ENCODE measurements around the gene UNC5C. TPM values are rescaled to one million over a fixed set of nuclear protein-coding genes. Genes with fewer than 3 reads are reported as not detected.

Gene UNC5C
- total RNA-seq, 1 donor from 2014 or later = 76.7 TPM

DNA sequence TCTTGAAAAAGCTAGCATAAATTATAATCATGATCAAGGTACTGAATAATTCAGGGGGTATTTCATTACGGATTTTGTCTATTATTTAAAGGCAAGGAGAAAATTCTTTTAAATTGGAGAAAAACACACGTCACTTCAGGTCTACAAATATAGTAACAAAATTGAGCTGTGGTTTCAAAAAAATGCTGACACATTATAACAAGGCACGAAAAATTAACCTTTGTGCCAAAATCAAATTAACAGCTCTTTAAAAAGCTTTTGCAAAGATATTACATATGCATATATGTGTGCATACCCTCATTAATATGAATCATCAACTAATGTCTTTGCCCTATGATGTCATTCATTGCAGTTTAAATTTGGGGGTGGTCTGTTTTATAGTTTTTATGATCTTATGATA, 44.3 kb downstream of the UNC5C start:
- H3K4me3 Mint-ChIP-seq = no peak overlapping the region
- H3K27ac Mint-ChIP-seq = no peak overlapping the region
- no peaks in the 10 kb centered on the region for H3K27me3 Mint-ChIP-seq (ENCODE audit: low read depth)
- no peak for DNase-seq (ENCODE audit: low spot score in 2 of 2, unreplicated experiment in 2 of 2)
- peaks cover 5% of the 10 kb centered on the region for H3K36me3 Mint-ChIP-seq
- TF ChIP-seq, protein P1, sequence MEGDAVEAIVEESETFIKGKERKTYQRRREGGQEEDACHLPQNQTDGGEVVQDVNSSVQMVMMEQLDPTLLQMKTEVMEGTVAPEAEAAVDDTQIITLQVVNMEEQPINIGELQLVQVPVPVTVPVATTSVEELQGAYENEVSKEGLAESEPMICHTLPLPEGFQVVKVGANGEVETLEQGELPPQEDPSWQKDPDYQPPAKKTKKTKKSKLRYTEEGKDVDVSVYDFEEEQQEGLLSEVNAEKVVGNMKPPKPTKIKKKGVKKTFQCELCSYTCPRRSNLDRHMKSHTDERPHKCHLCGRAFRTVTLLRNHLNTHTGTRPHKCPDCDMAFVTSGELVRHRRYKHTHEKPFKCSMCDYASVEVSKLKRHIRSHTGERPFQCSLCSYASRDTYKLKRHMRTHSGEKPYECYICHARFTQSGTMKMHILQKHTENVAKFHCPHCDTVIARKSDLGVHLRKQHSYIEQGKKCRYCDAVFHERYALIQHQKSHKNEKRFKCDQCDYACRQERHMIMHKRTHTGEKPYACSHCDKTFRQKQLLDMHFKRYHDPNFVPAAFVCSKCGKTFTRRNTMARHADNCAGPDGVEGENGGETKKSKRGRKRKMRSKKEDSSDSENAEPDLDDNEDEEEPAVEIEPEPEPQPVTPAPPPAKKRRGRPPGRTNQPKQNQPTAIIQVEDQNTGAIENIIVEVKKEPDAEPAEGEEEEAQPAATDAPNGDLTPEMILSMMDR (IDR thresholded peaks at IDR 0.05; ENCODE audit: unreplicated experiment) = no peak
- no peaks in the 10 kb centered on the region for H3K9me3 Mint-ChIP-seq
- peaks cover 40% of the 10 kb centered on the region for H3K4me1 Mint-ChIP-seq

DNA sequence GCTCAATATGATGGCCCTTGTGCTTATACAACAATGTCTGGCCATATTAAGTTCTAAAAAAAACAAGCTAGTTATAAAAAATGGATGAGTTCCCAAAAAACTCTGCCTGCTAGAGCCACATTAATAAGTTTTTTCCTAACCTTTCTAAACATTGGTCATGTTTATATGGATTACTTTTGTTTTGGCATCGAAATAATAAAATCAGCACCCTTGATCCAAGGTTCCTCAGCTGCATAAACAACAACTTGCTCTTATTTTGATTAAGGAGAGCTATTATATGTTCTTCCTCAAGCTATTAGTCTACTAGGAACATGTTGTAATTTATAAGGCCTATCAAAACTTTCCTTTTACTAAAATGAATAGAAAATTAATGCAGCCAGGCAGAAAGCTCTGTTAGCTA, 48.4 kb downstream of the UNC5C start:
- Mint-ChIP-seq H3K4me1 (peaks cover 21% of the 10 kb centered on the region), H3K9me3 (peaks cover 4% of the 10 kb centered on the region)

DNA sequence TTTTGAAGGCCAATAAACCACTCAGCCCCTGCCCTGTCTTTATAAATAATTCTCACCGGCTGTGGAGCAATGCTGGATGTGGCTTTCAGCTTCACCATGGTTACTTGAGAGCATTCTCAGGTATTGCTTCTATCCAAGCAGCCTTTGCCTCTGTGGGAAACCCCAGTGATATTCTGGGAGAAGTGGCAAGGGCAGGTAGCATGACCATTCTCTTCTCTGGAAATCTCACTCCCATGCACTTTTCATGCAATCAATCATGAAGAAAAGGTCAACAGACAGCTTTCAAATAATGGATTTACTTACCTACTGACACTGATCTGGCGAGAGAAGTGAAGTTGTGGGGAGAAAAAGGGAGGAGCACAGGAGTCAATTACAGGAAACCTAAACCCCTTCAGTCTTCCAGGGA, 49.5 kb downstream of the UNC5C start:
- peaks cover 12% of the 10 kb centered on the region for H3K36me3 Mint-ChIP-seq
- H3K27me3 Mint-ChIP-seq (ENCODE audit: low read depth) = no peaks in the 10 kb centered on the region
- H3K4me1 Mint-ChIP-seq = peaks cover 13% of the 10 kb centered on the region
- H3K9me3 Mint-ChIP-seq = peaks cover 4% of the 10 kb centered on the region
- H3K27ac Mint-ChIP-seq = no peak overlapping the region
- no peak for DNase-seq (ENCODE audit: low spot score in 2 of 2, unreplicated experiment in 2 of 2)
- TF ChIP-seq, protein P1 (IDR thresholded peaks at IDR 0.05; ENCODE audit: unreplicated experiment) = no peak
- H3K4me3 Mint-ChIP-seq = no peak overlapping the region

More for the DNA sequence above, 48.4 kb downstream of the UNC5C start:
- DNase-seq (ENCODE audit: low spot score in 2 of 2, unreplicated experiment in 2 of 2) = no peak
- TF ChIP-seq, protein P1 (IDR thresholded peaks at IDR 0.05; ENCODE audit: unreplicated experiment) = no peak
- no peak overlapping the region for H3K27ac Mint-ChIP-seq
- no peaks in the 10 kb centered on the region for H3K27me3 Mint-ChIP-seq (ENCODE audit: low read depth)
- H3K4me3 Mint-ChIP-seq = no peak overlapping the region
- H3K36me3 Mint-ChIP-seq = peaks cover 13% of the 10 kb centered on the region

DNA sequence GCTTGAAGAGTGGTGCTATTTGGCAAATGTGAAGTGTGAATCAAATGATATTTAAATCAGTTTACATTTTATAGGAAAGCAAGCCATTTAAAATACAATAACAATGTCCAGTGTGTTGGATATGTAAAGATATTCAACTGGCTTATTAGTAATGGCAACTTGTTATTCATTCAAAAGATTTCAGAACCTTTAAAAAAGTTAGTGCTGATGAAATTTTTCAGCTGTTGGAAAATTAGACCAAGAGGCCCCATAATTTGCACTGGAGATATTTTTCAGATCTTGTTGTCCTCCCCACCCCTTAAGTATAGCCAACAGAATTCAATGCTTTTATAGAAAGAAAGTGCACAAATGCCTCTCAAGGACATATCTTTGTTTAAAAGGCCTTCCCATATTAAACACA, 54.6 kb downstream of the UNC5C start:
- peaks cover 4% of the 10 kb centered on the region for H3K9me3 Mint-ChIP-seq
- peaks cover 11% of the 10 kb centered on the region for H3K4me1 Mint-ChIP-seq
- no peaks in the 10 kb centered on the region for H3K27me3 Mint-ChIP-seq (ENCODE audit: low read depth)
- TF ChIP-seq, protein P1 (IDR thresholded peaks at IDR 0.05; ENCODE audit: unreplicated experiment) = no peak
- no peak for DNase-seq (ENCODE audit: low spot score in 2 of 2, unreplicated experiment in 2 of 2)
- peaks cover 16% of the 10 kb centered on the region for H3K36me3 Mint-ChIP-seq
- no peak overlapping the region for H3K4me3 Mint-ChIP-seq
- no peak overlapping the region for H3K27ac Mint-ChIP-seq

DNA sequence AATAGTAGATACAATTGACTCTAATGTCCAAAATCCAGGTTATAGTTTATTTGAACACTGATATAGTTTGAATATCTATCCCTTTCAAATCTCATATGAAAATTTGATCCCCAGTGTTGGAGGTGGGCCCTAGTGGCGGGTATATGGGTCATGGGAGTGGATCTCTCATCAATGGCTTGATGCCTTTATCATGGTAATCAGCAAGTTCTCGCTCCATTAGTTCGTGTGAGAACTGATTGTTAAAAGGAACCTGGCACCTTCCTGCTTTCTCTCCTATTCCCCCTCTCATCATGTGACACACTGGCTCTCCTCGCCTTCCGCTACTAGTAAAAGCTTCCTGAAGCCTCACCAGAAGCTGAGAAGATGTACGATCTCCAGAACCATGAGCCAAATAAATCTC, 70.1 kb downstream of the UNC5C start:
- H3K9me3 Mint-ChIP-seq = peaks cover 25% of the 10 kb centered on the region

More for the DNA sequence above, 70.1 kb downstream of the UNC5C start:
- H3K36me3 Mint-ChIP-seq = peaks cover 15% of the 10 kb centered on the region
- H3K27me3 Mint-ChIP-seq (ENCODE audit: low read depth) = no peaks in the 10 kb centered on the region
- TF ChIP-seq, protein P1 (IDR thresholded peaks at IDR 0.05; ENCODE audit: unreplicated experiment) = no peak
- peaks cover 5% of the 10 kb centered on the region for H3K4me1 Mint-ChIP-seq
- H3K4me3 Mint-ChIP-seq = no peak overlapping the region
- no peak for DNase-seq (ENCODE audit: low spot score in 2 of 2, unreplicated experiment in 2 of 2)
- no peak overlapping the region for H3K27ac Mint-ChIP-seq
